ENCODE results near the gene MAP2K6. TPM values are rescaled to one million over a fixed set of nuclear protein-coding genes. Genes with fewer than 3 reads are reported as not detected.

Gene MAP2K6
- total and polyA plus RNA-seq, 3 donors from 2014 or later: 2.6 to 2.8 (median 2.7) TPM

DNA sequence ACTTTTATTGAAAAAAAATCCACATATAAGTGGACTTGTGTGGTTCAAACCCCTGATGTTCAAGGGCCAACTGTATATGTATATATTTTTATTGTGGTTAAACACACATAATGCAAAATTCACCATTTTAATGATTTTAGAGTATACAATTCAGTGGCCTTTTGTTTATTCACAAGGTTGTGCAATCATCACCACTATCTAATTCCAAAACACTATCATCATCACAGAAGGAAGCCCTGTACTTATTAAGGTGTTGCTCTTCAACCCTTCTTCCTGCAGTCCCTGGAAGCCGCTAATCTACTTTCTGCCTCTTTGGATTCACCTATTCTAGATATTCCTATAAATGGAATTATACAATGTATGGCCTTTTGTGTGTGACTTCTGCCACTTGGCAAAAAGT, 23.0 kb downstream of the MAP2K6 start:
- TF ChIP-seq POLR2A (IDR thresholded peaks at IDR 0.05): no peak
- TF ChIP-seq, protein P1, sequence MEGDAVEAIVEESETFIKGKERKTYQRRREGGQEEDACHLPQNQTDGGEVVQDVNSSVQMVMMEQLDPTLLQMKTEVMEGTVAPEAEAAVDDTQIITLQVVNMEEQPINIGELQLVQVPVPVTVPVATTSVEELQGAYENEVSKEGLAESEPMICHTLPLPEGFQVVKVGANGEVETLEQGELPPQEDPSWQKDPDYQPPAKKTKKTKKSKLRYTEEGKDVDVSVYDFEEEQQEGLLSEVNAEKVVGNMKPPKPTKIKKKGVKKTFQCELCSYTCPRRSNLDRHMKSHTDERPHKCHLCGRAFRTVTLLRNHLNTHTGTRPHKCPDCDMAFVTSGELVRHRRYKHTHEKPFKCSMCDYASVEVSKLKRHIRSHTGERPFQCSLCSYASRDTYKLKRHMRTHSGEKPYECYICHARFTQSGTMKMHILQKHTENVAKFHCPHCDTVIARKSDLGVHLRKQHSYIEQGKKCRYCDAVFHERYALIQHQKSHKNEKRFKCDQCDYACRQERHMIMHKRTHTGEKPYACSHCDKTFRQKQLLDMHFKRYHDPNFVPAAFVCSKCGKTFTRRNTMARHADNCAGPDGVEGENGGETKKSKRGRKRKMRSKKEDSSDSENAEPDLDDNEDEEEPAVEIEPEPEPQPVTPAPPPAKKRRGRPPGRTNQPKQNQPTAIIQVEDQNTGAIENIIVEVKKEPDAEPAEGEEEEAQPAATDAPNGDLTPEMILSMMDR (IDR thresholded peaks at IDR 0.05): no peak
- 95 to 96% methylated on average over 1 of the region's 1 CpG for WGBS, 2 donors
- DNase-seq: no peak

DNA sequence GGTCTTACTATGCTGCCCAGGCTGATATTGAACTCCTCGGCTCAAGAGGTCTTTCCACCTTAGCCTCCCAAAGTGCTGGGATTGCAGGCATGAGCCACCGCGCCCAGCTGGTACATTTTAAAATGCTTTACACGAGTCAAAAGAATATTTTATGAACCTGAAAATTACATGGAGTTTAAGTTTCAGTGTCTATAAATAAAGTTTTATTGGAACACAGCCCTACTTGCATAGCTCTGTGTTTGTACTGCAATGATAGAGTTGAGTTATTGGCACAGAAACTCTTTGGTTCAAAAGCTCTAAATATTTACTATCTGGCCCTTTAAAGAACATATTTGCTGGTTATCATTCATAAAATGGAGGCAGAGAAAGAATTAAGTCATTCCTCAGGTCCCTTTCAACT, 24.3 kb downstream of the MAP2K6 start:
- DNase-seq: no peak
- Histone ChIP-seq H3K4me3 (no peak overlapping the region), H3K27me3 (no peaks in the 10 kb centered on the region), H3K4me1 (no peaks in the 10 kb centered on the region), H3K9me3 (no peaks in the 10 kb centered on the region), H3K36me3 (ENCODE audit: low read depth, missing control alignments) (no peaks in the 10 kb centered on the region), H3K27ac (no peak overlapping the region)
- intact Hi-C loops (cut with DNase I; ENCODE audit: low total_unique reads): no loop called here
- 83 to 95% methylated on average over 4 of the region's 4 CpGs for WGBS, 2 donors
- TF ChIP-seq, protein P1 (IDR thresholded peaks at IDR 0.05): no peak
- TF ChIP-seq POLR2A (IDR thresholded peaks at IDR 0.05): no peak

More for the DNA sequence above, 23.0 kb downstream of the MAP2K6 start:
- Histone ChIP-seq H3K4me3 (no peak overlapping the region), H3K27ac (no peak overlapping the region), H3K4me1 (no peaks in the 10 kb centered on the region), H3K27me3 (no peaks in the 10 kb centered on the region), H3K36me3 (ENCODE audit: low read depth, missing control alignments) (no peaks in the 10 kb centered on the region), H3K9me3 (no peaks in the 10 kb centered on the region)
- intact Hi-C loops (cut with DNase I; ENCODE audit: low total_unique reads): no loop called here

DNA sequence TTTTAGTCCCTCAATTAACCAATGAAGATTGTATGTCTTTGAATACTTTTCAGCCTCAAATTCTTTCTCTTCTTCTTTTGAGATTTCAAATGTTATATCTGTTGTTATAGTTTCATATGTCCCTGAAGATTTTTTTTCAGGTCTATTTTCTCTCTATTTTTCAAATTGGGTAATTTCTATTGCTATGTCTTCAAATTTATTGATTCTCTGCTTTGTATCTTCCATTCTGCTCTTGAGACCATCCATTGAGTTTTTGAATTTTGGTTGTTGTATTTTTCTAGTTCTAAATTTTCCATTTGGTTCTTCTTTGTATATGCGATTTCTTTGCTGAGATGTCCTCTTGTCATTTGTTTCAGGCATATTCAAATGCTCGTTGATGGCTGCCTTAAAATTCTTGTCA, 26.7 kb downstream of the MAP2K6 start:
- Histone ChIP-seq H3K4me3 (no peak overlapping the region), H3K27me3 (no peaks in the 10 kb centered on the region), H3K9me3 (no peaks in the 10 kb centered on the region), H3K27ac (no peak overlapping the region), H3K4me1 (no peaks in the 10 kb centered on the region), H3K36me3 (ENCODE audit: low read depth, missing control alignments) (no peaks in the 10 kb centered on the region)
- TF ChIP-seq, protein P1 (IDR thresholded peaks at IDR 0.05): no peak
- TF ChIP-seq POLR2A (IDR thresholded peaks at IDR 0.05): no peak
- WGBS, 2 donors: 97 to 100% methylated on average over 2 of the region's 2 CpGs
- intact Hi-C loops (cut with DNase I; ENCODE audit: low total_unique reads): no loop called here
- no peak for DNase-seq

DNA sequence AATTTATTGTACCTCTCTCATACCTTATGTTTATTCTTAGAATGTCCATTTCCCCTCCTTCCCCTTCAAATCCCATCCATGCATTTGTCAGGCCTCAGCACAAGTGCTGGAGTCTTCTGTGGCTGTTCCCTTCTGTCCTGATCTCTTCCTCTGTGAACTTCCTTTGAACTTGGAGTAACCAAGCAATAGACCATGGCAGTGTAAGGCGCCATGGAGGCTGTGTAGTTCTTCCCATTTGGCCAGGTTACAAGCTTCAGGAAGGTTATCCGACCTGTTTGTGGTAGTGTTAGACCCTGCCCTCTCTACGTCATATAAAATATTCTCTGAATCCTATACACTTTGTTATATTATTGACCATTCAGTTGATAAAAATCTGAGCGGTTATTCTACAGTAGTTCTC, 28.6 kb downstream of the MAP2K6 start:
- TF ChIP-seq, protein P1 (IDR thresholded peaks at IDR 0.05): no peak
- no peak for TF ChIP-seq POLR2A (IDR thresholded peaks at IDR 0.05)
- Histone ChIP-seq H3K36me3 (ENCODE audit: low read depth, missing control alignments) (no peaks in the 10 kb centered on the region), H3K27ac (no peak overlapping the region), H3K9me3 (no peaks in the 10 kb centered on the region), H3K27me3 (no peaks in the 10 kb centered on the region), H3K4me3 (no peak overlapping the region), H3K4me1 (no peaks in the 10 kb centered on the region)
- DNase-seq: no peak
- intact Hi-C loops (cut with DNase I; ENCODE audit: low total_unique reads): no loop called here
- 93 to 100% methylated on average over 4 of the region's 4 CpGs for WGBS, 2 donors

DNA sequence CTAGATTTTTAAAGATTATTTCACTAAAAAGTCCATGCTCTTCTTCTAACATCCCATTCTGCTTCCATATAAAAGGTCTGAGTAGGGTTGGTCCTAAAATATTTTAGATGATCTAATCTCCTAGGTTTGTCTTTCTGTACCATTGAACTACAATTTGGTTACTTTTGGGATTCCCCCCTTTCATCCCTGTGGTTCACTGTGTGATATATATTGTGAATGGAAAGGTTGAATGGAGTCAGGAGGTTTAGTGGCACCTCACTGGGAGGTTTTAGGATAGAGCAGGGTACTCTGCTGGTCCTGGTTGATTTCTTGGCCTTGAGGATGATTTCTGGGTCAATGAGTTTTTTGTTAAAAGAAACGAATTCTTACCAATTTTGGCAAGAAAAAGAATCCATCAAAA, 29.5 kb downstream of the MAP2K6 start:
- H3K36me3 ChIP-seq (ENCODE audit: low read depth, missing control alignments): no peaks in the 10 kb centered on the region
- intact Hi-C loops (cut with DNase I; ENCODE audit: low total_unique reads): no loop called here
- whole genome bisulfite sequencing, 2 donors: 55 to 59% methylated on average over 1 of the region's 1 CpG
- H3K4me1 ChIP-seq: no peaks in the 10 kb centered on the region
- no peak overlapping the region for H3K27ac ChIP-seq
- TF ChIP-seq POLR2A (IDR thresholded peaks at IDR 0.05): no peak
- TF ChIP-seq, protein P1 (IDR thresholded peaks at IDR 0.05): no peak
- DNase-seq: no peak
- no peaks in the 10 kb centered on the region for H3K9me3 ChIP-seq
- H3K27me3 ChIP-seq: no peaks in the 10 kb centered on the region
- no peak overlapping the region for H3K4me3 ChIP-seq
